ENCODE data around the gene ITPKB.

DNA sequence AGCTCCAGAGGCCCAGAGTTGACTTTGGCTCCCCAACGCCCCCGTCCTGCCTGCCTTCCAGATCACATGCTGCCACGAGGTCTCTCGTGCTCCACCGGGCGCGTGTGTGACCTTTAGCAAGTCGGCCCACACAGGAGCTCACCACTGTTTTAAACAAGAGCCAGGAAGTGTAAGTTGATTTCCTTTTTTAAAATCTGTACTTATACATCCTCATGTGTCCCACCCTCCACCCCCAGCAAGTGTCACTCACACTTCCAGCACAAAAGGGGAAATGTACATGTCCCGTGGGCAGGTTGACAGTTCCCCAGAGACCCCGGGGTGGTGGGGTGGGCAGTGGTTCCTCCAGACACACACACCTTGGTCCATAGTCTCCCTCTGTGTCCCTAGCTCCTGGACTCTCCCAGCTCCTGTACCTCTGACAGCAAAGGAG lies 106.1 kb downstream of the ITPKB start:
- TF ChIP-seq POLR2AphosphoS5 (IDR thresholded peaks at IDR 0.05; ENCODE audit: low read depth), result no peak
- TF ChIP-seq, protein P1, sequence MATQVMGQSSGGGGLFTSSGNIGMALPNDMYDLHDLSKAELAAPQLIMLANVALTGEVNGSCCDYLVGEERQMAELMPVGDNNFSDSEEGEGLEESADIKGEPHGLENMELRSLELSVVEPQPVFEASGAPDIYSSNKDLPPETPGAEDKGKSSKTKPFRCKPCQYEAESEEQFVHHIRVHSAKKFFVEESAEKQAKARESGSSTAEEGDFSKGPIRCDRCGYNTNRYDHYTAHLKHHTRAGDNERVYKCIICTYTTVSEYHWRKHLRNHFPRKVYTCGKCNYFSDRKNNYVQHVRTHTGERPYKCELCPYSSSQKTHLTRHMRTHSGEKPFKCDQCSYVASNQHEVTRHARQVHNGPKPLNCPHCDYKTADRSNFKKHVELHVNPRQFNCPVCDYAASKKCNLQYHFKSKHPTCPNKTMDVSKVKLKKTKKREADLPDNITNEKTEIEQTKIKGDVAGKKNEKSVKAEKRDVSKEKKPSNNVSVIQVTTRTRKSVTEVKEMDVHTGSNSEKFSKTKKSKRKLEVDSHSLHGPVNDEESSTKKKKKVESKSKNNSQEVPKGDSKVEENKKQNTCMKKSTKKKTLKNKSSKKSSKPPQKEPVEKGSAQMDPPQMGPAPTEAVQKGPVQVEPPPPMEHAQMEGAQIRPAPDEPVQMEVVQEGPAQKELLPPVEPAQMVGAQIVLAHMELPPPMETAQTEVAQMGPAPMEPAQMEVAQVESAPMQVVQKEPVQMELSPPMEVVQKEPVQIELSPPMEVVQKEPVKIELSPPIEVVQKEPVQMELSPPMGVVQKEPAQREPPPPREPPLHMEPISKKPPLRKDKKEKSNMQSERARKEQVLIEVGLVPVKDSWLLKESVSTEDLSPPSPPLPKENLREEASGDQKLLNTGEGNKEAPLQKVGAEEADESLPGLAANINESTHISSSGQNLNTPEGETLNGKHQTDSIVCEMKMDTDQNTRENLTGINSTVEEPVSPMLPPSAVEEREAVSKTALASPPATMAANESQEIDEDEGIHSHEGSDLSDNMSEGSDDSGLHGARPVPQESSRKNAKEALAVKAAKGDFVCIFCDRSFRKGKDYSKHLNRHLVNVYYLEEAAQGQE (IDR thresholded peaks at IDR 0.05; ENCODE audit: insufficient replicate concordance, low read depth), result no peak
